Esophagus muscularis mucosa (tissue), 3 donors: ENCODE data around the gene NCLN.

Experiments
- POLR2A ChIP-seq: fragments of 450-650 bp; IDR thresholded peaks from one replicate; pipeline ENCODE4 v1.6.1; 2017; ENCODE audit warnings: antibody characterized with exemption, moderate library complexity, mild to moderate bottlenecking, low read depth
- TF ChIP-seq, protein P1 (sequence below), 3 experiments: fragments of 200-600 bp in 2 of 3; fragments of 450-650 bp in 1 of 3; sonication (generic) in 2 of 3; IDR thresholded peaks; one replicate each; pipeline ENCODE4 v1.5.1; 2017 to 2019; ENCODE audit warnings: antibody characterized with exemption in 3 of 3, mild to moderate bottlenecking in 2 of 3, moderate library complexity in 1 of 3

DNA sequence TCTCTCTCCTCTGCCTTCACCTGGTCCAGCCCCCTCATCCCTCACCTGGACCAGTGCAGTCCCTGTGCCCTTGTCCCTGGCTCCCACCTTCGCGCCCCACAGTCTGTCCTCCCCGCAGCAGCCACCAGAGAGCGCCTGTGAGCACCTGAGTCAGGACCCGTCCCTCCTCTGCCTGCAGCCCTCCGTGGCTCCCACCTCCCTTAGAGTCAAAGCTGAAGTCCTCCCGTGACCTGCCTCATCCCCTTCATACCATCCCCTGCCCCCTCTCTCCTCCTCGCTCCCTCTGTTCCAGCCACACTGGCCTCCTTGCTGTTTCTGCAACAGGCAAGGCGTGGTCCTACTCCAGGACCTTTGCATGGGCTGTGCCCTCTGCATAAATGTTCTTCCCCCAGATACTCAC, 49.1 kb downstream of the NCLN start:
- no peak for TF ChIP-seq POLR2A
- TF ChIP-seq, protein P1, sequence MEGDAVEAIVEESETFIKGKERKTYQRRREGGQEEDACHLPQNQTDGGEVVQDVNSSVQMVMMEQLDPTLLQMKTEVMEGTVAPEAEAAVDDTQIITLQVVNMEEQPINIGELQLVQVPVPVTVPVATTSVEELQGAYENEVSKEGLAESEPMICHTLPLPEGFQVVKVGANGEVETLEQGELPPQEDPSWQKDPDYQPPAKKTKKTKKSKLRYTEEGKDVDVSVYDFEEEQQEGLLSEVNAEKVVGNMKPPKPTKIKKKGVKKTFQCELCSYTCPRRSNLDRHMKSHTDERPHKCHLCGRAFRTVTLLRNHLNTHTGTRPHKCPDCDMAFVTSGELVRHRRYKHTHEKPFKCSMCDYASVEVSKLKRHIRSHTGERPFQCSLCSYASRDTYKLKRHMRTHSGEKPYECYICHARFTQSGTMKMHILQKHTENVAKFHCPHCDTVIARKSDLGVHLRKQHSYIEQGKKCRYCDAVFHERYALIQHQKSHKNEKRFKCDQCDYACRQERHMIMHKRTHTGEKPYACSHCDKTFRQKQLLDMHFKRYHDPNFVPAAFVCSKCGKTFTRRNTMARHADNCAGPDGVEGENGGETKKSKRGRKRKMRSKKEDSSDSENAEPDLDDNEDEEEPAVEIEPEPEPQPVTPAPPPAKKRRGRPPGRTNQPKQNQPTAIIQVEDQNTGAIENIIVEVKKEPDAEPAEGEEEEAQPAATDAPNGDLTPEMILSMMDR (IDR thresholded peaks at IDR 0.05): no peak
